CD4-positive, CD25-positive, alpha-beta regulatory T cell (primary cell): ENCODE measurements around the gene MAJIN. TPM values are rescaled to one million over a fixed set of nuclear protein-coding genes. Genes with fewer than 3 reads are reported as not detected.

Experiments used
- ATAC-seq, 2 donors: fragments of 150-1000 bp; cut with Tn5 transposase; one replicate each; pipeline ENCODE4 v1.10.0; 2021; ENCODE audit warnings: low read depth in 2 of 2, moderate number of reproducible peaks in 2 of 2, moderate library complexity in 1 of 2
- DNase-seq, 3 donors: peaks; one replicate each; pipeline versions ENCODE4 v3.0.0 to v3.0.0-alpha.2; 2012 to 2022; ENCODE audit warnings: mixed read lengths in 1 of 3
- H3K27ac ChIP-seq: one replicate; pipeline ENCODE4 v1.7.0; 2013; ENCODE audit warnings: mild to moderate bottlenecking, low read length; ENCODE audit not compliant: insufficient read depth, poor library complexity, severe bottlenecking
- H3K27me3 ChIP-seq: one replicate; pipeline ENCODE4 v1.7.0; 2013; ENCODE audit warnings: low read length; ENCODE audit not compliant: control insufficient read depth, insufficient read depth
- H3K36me3 ChIP-seq: one replicate; pipeline ENCODE4 v1.7.0; 2013; ENCODE audit warnings: mild to moderate bottlenecking, low read length, moderate library complexity; ENCODE audit not compliant: control insufficient read depth, insufficient read depth
- H3K4me1 ChIP-seq: 2 replicates; pipeline ENCODE4 v1.7.0; 2013; ENCODE audit warnings: mild to moderate bottlenecking, low read length; ENCODE audit not compliant: insufficient read depth, control insufficient read depth, poor library complexity, severe bottlenecking
- H3K4me3 ChIP-seq: one replicate; pipeline ENCODE4 v1.7.0; 2013; ENCODE audit warnings: low read depth, mild to moderate bottlenecking, low read length, moderate library complexity
- H3K9me3 ChIP-seq, 2 experiments: 1 replicate in 1 of 2; 2 replicates in 1 of 2; pipeline ENCODE4 v1.7.0; 2013; ENCODE audit warnings: low read length in 2 of 2, mild to moderate bottlenecking in 1 of 2, moderate library complexity in 1 of 2; ENCODE audit not compliant: control insufficient read depth in 2 of 2
- H3K27ac Mint-ChIP-seq, 3 donors: one replicate each; pipeline ENCODE4 v1.8.0; 2020 to 2022; ENCODE audit warnings: mild to moderate bottlenecking in 3 of 3, mixed read lengths in 3 of 3, moderate library complexity in 2 of 3
- H3K27me3 Mint-ChIP-seq: one replicate; pipeline ENCODE4 v1.8.0; 2022; ENCODE audit warnings: mild to moderate bottlenecking, mixed read lengths
- H3K36me3 Mint-ChIP-seq: one replicate; pipeline ENCODE4 v1.8.0; 2020; ENCODE audit warnings: mixed read lengths
- H3K4me1 Mint-ChIP-seq, 4 donors: one replicate each; pipeline ENCODE4 v1.8.0; 2020 to 2022; ENCODE audit warnings: mixed read lengths in 4 of 4, mild to moderate bottlenecking in 1 of 4
- H3K4me3 Mint-ChIP-seq, 4 donors: one replicate each; pipeline ENCODE4 v1.8.0; 2020 to 2022; ENCODE audit warnings: mild to moderate bottlenecking in 4 of 4, mixed read lengths in 4 of 4, moderate library complexity in 3 of 4
- H3K9me3 Mint-ChIP-seq, 7 donors: one replicate each; pipeline ENCODE4 v1.8.0; 2020 to 2022; ENCODE audit warnings: mixed read lengths in 7 of 7, mild to moderate bottlenecking in 3 of 7, moderate library complexity in 2 of 7
- polyA plus RNA-seq, 4 donors: library from polyadenylated mRNA; unstranded; fragments of 300-500 nt; fragmentation: Illumina TruSeq; gene quantifications; one replicate each; pipeline ENCODE4 v1.2.3, GENCODE V29; 2021
- total RNA-seq: library from RNA; stranded (reverse); gene quantifications from one replicate; pipeline ENCODE4 v1.2.3, GENCODE V29; 2022

MAJIN gene
- total and polyA plus RNA-seq, 5 donors from 2014 or later, result 0.46 to 0.64 (median 0.51) TPM; not detected in 2

GRCh38 chr11:64892838-64893193 is 79.1 kb downstream of the MAJIN start:
- Histone ChIP-seq H3K4me1 (peaks cover 12% of the 10 kb centered on the region), H3K27me3 (no peaks in the 10 kb centered on the region), H3K9me3 (no peaks in the 10 kb centered on the region), H3K27ac (no peak overlapping the region), H3K4me3 (no peak overlapping the region), H3K36me3 (peaks cover 7% of the 10 kb centered on the region)
- Mint-ChIP-seq H3K4me3 (no peak overlapping the region), H3K27me3 (no peaks in the 10 kb centered on the region), H3K27ac (no peak overlapping the region), H3K36me3 (peaks cover 3% of the 10 kb centered on the region), H3K4me1 (peaks cover 0 to 12% (median 8%) of the 10 kb centered on the region in 4 donors), H3K9me3 (peaks cover 0 to 4% (median 0%) of the 10 kb centered on the region in 7 donors)
- DNase-seq (no peak), ATAC-seq (no peak)

- no peaks in the 10 kb centered on the region for H3K9me3 ChIP-seq
- H3K27me3 ChIP-seq, result no peaks in the 10 kb centered on the region
- Mint-ChIP-seq H3K9me3 (peaks cover 0 to 4% (median 0%) of the 10 kb centered on the region in 7 donors), H3K4me1 (peaks cover 2 to 15% (median 11%) of the 10 kb centered on the region in 4 donors), H3K4me3 (no peak overlapping the region), H3K27ac (no peak overlapping the region), H3K36me3 (peaks cover 3% of the 10 kb centered on the region), H3K27me3 (no peaks in the 10 kb centered on the region)
- peaks cover 16% of the 10 kb centered on the region for H3K4me1 ChIP-seq
- no peak for DNase-seq
- H3K4me3 ChIP-seq, result no peak overlapping the region
- ATAC-seq, result no peak
- H3K27ac ChIP-seq, result no peak overlapping the region
- H3K36me3 ChIP-seq, result peaks cover 5% of the 10 kb centered on the region
Observed at GRCh38 chr11:64892411-64892831, 79.5 kb downstream of the MAJIN start.

- Histone ChIP-seq H3K4me3 (no peak overlapping the region), H3K27ac (no peak overlapping the region), H3K4me1 (peaks cover 18% of the 10 kb centered on the region), H3K36me3 (no peaks in the 10 kb centered on the region), H3K27me3 (no peaks in the 10 kb centered on the region), H3K9me3 (no peaks in the 10 kb centered on the region)
- DNase-seq, result no peak
- Mint-ChIP-seq H3K9me3 (peaks cover 0 to 4% (median 0%) of the 10 kb centered on the region in 7 donors), H3K27me3 (no peaks in the 10 kb centered on the region), H3K27ac (peak overlapping the region in 1 of 3 donors; percentile 67), H3K4me1 (peaks cover 5 to 18% (median 13%) of the 10 kb centered on the region in 4 donors), H3K4me3 (peak overlapping the region in 1 of 4 donors; percentile 44), H3K36me3 (peaks cover 3% of the 10 kb centered on the region)
- no peak for ATAC-seq
Observed at GRCh38 chr11:64891880-64892279, 80.0 kb downstream of the MAJIN start.

- no peak overlapping the region for H3K27ac ChIP-seq
- H3K9me3 Mint-ChIP-seq, result peaks cover 0 to 4% (median 0%) of the 10 kb centered on the region in 7 donors
- H3K4me3 Mint-ChIP-seq, result peak overlapping the region in 1 of 4 donors; percentile 56
- DNase-seq, result no peak
- H3K27me3 ChIP-seq, result no peaks in the 10 kb centered on the region
- peak overlapping the region in 1 of 3 donors; percentile 67 for H3K27ac Mint-ChIP-seq
- no peaks in the 10 kb centered on the region for H3K36me3 ChIP-seq
- H3K4me3 ChIP-seq, result no peak overlapping the region
- ATAC-seq, result no peak
- no peaks in the 10 kb centered on the region for H3K27me3 Mint-ChIP-seq
- H3K9me3 ChIP-seq, result no peaks in the 10 kb centered on the region
- peaks cover 3% of the 10 kb centered on the region for H3K36me3 Mint-ChIP-seq
- peaks cover 18% of the 10 kb centered on the region for H3K4me1 ChIP-seq
- peaks cover 5 to 18% (median 13%) of the 10 kb centered on the region in 4 donors for H3K4me1 Mint-ChIP-seq
Observed at GRCh38 chr11:64891215-64891848, 80.6 kb downstream of the MAJIN start.

- H3K9me3 ChIP-seq, result no peaks in the 10 kb centered on the region
- peaks cover 11 to 24% (median 18%) of the 10 kb centered on the region in 4 donors for H3K4me1 Mint-ChIP-seq
- no peak for ATAC-seq
- H3K36me3 ChIP-seq, result no peaks in the 10 kb centered on the region
- H3K27me3 ChIP-seq, result no peaks in the 10 kb centered on the region
- H3K27me3 Mint-ChIP-seq, result no peaks in the 10 kb centered on the region
- H3K36me3 Mint-ChIP-seq, result no peaks in the 10 kb centered on the region
- DNase-seq, result no peak
- H3K4me3 Mint-ChIP-seq, result peak overlapping the region in 2 of 4 donors; percentile 5 to 56
- H3K27ac Mint-ChIP-seq, result no peak overlapping the region
- H3K4me1 ChIP-seq, result peaks cover 22% of the 10 kb centered on the region
- peaks cover 0 to 4% (median 0%) of the 10 kb centered on the region in 7 donors for H3K9me3 Mint-ChIP-seq
- no peak overlapping the region for H3K4me3 ChIP-seq
- no peak overlapping the region for H3K27ac ChIP-seq
Observed at GRCh38 chr11:64890522-64890939, 81.4 kb downstream of the MAJIN start.

- H3K4me1 ChIP-seq, result peaks cover 19% of the 10 kb centered on the region
- H3K27ac Mint-ChIP-seq, result no peak overlapping the region
Observed at GRCh38 chr11:64888729-64889511, 83.0 kb downstream of the MAJIN start.

GRCh38 chr11:64888406-64888728 is 83.5 kb downstream of the MAJIN start:
- H3K4me1 Mint-ChIP-seq, result peaks cover 12 to 31% (median 23%) of the 10 kb centered on the region in 4 donors
- peak overlapping the region; percentile 80 to 90 (median 84) for H3K4me3 Mint-ChIP-seq
- H3K4me3 ChIP-seq, result no peak overlapping the region

More at GRCh38 chr11:64888729-64889511, 83.0 kb downstream of the MAJIN start:
- H3K9me3 ChIP-seq, result no peaks in the 10 kb centered on the region
- Mint-ChIP-seq H3K4me1 (peaks cover 12 to 31% (median 22%) of the 10 kb centered on the region in 4 donors), H3K27me3 (no peaks in the 10 kb centered on the region), H3K4me3 (no peak overlapping the region), H3K9me3 (peaks cover 0 to 2% (median 0%) of the 10 kb centered on the region in 7 donors), H3K36me3 (no peaks in the 10 kb centered on the region)
- no peaks in the 10 kb centered on the region for H3K27me3 ChIP-seq
- no peak overlapping the region for H3K27ac ChIP-seq
- no peak overlapping the region for H3K4me3 ChIP-seq
- DNase-seq (no peak), ATAC-seq (no peak)
- H3K36me3 ChIP-seq, result no peaks in the 10 kb centered on the region

More at GRCh38 chr11:64888406-64888728, 83.5 kb downstream of the MAJIN start:
- Mint-ChIP-seq H3K27ac (peak overlapping the region in 2 of 3 donors; percentile 80 to 87), H3K27me3 (no peaks in the 10 kb centered on the region), H3K36me3 (no peaks in the 10 kb centered on the region), H3K9me3 (peaks cover 0 to 2% (median 0%) of the 10 kb centered on the region in 7 donors)
- Histone ChIP-seq H3K36me3 (no peaks in the 10 kb centered on the region), H3K4me1 (peaks cover 18% of the 10 kb centered on the region), H3K9me3 (no peaks in the 10 kb centered on the region), H3K27me3 (no peaks in the 10 kb centered on the region), H3K27ac (peak overlapping the region; percentile 41)
- no peak for DNase-seq
- no peak for ATAC-seq
